GM12874 (cell line): Measurements from ENCODE around the gene PTPN14.

Source experiments
- TF ChIP-seq, protein P1 (sequence below): IDR thresholded peaks from 2 replicates; pipeline ENCODE4 v1.5.1; 2011; ENCODE audit warnings: low read depth, mild to moderate bottlenecking, control low read depth, low read length, moderate library complexity; ENCODE audit not compliant: insufficient read depth

PTPN14 gene

DNA sequence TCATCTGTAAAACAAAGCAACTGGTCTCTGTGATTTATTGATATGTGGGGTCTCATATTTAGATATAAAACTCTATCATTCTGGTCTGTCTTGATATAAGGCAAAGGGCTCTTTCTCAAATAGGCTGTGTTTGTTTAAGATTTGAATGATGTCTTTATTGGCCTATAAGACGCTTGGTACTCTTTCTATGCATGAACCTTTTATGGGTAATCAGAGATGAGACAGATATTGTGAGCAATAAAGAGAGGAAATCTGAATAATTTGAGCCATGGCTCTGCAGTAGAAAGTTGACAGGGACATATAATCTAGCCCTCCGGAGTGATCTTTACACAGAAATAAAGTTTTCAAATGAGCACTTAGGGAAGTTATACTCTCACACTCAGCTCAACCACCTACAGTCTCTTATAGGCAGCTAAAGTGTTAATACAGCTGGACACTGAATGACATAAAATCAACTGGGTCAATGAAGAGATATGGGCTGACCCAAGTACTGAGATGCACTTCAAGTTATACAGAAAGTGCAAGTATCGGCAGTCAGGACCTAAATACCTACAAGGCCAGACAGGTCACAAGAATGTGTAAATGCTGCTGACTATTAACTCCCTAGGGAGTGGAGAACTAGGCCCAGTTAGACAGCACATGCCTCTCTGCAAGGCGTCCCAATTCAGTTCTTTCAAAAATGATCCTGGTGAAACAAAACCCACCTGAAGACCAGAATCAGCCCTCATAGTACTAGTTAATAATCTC lies 111.0 kb downstream of the PTPN14 start:
- TF ChIP-seq, protein P1, sequence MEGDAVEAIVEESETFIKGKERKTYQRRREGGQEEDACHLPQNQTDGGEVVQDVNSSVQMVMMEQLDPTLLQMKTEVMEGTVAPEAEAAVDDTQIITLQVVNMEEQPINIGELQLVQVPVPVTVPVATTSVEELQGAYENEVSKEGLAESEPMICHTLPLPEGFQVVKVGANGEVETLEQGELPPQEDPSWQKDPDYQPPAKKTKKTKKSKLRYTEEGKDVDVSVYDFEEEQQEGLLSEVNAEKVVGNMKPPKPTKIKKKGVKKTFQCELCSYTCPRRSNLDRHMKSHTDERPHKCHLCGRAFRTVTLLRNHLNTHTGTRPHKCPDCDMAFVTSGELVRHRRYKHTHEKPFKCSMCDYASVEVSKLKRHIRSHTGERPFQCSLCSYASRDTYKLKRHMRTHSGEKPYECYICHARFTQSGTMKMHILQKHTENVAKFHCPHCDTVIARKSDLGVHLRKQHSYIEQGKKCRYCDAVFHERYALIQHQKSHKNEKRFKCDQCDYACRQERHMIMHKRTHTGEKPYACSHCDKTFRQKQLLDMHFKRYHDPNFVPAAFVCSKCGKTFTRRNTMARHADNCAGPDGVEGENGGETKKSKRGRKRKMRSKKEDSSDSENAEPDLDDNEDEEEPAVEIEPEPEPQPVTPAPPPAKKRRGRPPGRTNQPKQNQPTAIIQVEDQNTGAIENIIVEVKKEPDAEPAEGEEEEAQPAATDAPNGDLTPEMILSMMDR = no peak

DNA sequence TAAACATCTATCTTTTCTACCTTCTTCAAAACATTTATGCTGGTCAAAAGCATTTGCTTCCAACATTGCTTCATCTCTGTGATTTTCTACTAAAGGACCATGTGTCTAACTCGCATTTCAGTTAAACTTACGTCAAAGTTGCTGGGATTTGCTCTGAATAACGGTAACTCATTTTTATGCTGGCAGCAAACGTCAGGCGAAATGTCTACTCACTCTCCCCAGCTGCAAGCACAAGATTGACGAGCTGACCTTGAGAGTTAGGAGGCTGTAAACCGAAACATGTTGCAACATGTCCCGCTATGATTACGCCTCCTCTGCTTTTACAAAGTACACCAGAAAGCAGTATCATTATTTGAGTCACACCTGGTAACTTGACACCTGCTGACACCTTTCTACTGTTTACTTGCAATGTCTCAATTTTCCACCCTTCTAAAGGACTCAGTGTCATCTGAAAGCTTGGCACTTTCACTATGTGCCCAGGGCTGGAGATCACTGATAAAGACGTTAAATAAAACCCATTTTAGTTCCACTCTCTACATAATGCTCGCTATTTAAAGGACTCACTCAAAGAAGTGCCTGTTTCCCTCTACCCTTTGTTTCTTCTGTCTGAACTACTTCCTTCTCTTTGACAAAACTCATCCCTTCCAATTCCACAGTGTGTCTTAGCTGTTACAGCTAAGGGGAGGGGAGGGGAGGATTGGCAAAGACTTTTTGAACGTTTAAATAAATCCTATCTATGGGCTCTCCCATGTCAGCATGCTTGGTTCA lies 111.9 kb downstream of the PTPN14 start:
- TF ChIP-seq, protein P1 = no peak

DNA sequence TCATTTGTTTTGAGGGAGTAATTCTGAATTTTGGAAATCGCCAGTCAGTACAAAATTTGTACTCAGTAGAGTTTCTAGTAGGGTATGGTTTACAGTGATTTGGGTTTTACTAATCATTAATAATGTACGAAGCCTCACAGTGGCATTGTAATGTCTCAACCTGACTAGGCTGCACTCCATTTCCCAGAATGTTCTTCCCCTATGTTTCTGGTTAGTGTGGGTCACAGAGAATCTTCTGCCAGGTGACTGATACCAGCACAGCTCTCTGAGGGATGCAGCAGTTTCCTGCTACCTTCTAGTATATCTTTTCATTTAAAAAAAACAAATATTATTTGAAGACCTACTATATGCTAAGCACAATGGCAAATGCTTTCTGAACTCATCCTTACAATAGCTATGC lies 112.9 kb downstream of the PTPN14 start:
- TF ChIP-seq, protein P1 = no peak

DNA sequence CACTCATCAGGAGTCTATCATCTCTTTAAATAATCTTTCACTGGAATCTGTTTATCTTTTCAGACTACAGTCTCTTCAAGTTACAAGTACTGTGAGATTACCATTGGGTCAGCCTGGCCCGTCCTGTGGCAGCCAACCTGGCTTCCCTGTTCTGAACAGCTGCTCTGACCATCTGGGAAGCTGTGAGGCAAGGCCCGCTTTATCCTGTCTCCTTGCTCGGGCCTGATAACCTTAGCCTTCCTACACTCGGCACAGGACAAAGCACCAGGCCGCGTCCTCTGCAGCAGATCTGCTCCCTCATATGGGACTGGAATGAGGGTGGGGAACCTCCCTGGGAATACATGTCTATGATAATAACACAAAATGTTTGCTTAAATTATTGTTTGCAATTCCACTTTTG lies 113.3 kb downstream of the PTPN14 start:
- TF ChIP-seq, protein P1 = no peak

DNA sequence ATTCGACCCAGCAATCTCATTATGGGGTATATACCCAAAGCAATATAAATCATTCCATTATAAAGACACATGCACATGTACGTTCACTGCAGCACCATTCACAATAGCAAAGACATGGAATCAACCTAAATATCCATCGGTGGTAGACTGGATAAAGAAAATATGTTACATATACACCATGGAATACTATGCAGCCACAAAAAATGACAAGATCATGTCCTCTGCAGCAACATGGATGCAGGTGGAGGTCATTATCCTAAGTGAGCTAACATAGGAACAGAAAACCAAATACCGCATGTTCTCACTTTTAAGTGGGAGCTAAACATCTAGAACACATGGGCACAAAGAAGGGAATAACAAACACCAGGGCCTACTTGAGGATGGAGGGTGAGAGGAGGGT lies 115.5 kb downstream of the PTPN14 start:
- TF ChIP-seq, protein P1 = no peak

DNA sequence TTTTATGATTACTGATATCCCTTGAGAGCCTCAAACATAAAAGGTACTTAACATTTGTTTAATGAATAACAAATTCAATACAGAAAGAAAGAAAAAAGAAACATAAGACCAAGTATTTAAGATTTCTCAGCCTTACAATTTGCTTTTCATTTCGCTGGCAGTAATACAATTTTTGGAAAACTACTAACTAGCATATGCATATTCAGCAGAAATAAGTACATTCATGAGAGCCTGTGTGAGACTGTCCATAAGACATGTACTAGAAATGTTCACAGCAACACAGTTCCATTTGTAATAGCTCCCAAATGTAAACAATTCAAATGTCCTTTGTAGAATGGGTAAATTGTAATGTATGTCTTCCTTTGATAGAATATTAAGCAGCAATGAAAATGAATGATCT lies 119.2 kb downstream of the PTPN14 start:
- TF ChIP-seq, protein P1 = no peak

DNA sequence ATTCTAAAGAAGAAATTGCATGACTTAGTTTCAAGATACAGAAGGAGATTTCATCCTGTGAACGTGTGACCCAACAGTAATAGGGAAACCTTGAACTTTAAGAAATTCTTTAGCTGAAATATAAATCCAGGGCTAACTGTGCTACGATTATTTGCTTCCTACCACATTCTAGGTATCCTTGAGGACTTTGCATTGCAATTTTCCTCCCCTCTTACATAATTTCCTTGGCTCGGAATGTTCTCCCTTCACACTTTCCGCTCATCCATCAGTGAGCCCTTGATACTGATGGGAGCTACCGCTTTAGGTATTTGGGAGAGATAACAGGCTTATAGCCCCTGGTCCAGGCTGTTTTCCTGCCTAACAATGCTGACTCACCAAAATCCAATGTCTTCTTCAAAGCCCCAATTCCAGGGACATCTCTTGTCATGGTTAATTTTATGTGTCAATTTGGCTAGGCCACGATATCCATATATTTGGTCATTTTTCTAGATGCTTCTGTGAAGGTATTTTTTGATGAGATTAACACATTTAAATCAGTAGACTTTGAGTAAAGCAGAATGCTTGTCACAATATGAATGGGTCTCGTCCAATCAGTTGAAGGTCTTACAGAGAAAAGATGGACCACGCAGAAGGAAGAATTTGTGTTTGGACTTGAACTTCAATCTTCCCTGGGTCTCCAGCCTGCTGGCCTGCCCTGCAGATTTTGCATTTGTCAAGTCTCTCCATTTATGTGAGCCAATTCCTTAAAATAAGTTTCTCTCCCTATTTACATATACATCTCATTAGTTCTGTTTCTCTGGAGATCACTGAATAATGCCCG lies 121.2 kb downstream of the PTPN14 start:
- TF ChIP-seq, protein P1 = no peak
